ENCODE results near the gene HPS4.

The HPS4 gene

DNA sequence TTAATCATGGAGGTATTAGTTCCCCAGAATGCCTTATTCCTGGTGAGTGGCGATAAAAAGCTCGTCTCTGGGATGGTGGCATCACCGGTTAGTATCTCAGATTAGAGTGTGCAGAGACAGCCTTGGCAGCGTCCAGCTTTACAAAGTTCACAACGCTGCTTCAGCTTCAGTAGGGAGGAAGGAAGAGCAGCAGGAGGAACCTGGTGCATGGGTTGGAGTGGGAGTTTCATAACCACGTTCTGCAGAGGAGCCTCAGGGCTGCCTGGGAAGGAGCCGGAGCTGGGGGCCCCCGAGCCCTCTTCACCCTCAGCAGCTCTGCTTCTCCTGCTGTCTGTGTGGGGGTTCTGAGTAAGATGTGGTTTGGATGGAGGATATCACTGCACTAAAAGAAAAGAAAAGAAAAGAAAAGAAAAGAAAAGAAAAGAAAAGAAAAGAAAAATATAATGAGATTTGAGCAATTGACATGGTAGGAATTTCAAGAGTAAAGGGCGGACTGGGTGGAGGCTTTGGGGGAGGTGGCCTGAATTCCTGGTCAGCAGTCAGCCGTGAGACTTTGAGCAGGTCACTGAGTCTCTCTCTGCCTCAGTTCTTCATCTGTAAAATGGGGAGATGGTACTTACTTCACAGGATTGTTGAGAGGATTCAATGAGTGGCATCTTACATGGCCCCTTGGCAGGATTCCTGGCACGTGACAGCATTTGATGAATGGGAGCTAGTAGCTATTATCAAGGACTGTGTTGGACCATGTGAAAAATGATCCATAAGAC is 48.1 kb downstream of the HPS4 start:
- TF ChIP-seq, protein P1, sequence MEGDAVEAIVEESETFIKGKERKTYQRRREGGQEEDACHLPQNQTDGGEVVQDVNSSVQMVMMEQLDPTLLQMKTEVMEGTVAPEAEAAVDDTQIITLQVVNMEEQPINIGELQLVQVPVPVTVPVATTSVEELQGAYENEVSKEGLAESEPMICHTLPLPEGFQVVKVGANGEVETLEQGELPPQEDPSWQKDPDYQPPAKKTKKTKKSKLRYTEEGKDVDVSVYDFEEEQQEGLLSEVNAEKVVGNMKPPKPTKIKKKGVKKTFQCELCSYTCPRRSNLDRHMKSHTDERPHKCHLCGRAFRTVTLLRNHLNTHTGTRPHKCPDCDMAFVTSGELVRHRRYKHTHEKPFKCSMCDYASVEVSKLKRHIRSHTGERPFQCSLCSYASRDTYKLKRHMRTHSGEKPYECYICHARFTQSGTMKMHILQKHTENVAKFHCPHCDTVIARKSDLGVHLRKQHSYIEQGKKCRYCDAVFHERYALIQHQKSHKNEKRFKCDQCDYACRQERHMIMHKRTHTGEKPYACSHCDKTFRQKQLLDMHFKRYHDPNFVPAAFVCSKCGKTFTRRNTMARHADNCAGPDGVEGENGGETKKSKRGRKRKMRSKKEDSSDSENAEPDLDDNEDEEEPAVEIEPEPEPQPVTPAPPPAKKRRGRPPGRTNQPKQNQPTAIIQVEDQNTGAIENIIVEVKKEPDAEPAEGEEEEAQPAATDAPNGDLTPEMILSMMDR (conservative IDR thresholded peaks at IDR 0.05; ENCODE audit: low read depth, low read length): no peak

GRCh38 chr22:26433805-26434204 is 49.8 kb downstream of the HPS4 start:
- H3K4me3 ChIP-seq (ENCODE audit: low read length): no peak overlapping the region
- TF ChIP-seq, protein P1 (conservative IDR thresholded peaks at IDR 0.05; ENCODE audit: low read depth, low read length): no peak
- no peak for DNase-seq (ENCODE audit: low read depth)

More for the DNA sequence above, 48.1 kb downstream of the HPS4 start:
- DNase-seq (ENCODE audit: low read depth): no peak
- no peak overlapping the region for H3K4me3 ChIP-seq (ENCODE audit: low read length)

DNA sequence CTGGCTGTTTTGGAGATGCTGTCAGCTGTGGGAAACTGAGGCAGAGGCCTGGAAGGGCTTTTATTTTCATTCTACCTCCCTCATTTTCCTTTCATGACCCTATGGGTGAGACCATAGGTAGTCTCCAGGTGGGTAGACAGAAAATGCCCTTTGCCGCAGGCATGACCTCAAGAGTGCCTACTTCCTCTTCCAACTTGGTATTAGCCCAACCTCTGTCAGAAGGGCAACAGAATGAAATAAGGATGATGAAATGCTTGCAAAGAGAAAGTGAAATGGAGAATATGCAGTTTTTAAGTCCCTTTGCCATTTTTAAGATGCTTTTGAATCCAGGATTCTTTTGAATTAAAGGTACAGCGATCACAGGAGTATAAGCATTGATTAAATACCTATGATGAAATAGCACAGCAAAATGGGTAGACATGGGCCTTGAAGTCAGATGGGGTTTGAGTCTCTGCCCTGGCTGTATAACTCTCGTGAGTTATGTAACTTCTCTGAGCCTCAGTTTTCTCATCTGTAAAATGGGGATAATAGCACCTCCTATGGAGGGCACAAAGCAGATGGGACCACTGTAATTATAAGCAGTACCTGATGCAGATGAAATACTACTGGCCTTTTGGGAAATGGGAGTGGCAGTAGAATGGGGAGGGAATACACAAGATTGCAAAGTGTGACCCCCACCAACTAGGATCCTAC is 50.8 kb downstream of the HPS4 start:
- DNase-seq (ENCODE audit: low read depth): no peak
- TF ChIP-seq, protein P1 (conservative IDR thresholded peaks at IDR 0.05; ENCODE audit: low read depth, low read length): no peak
- no peak overlapping the region for H3K4me3 ChIP-seq (ENCODE audit: low read length)

DNA sequence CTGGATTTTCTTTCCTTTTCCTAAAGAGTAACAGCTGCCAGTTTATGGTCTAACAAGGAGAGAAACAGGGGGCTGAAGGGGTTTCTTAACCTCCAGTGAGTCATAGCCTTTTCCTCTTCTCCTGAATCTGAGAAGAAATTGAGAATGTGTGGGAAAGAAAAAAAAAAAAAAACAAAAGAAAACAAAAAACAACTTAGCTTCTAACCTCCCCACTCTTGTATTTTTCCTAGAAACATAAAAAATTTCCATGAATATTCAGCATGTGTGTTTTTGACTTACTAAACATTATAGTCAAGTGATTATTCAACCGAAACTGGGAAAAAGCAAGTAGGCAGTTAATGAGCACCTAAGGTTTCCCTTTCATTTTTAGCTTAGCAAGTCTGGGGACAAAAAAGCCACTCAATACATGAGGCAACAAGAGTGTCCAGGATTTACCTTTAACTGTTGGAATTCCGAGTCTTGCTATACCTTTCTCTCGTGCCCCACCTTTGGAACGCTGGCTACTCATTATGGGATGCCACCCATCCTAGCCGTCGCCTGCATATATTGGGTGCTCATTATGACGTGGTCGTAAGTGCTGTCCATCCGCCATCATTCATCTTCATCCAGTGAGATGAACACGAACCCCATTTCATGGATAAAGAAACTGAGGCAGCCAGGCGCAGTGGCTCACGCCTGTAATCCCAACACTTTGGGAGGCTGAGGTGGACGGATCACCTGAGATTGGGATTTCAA is 52.2 kb downstream of the HPS4 start:
- H3K4me3 ChIP-seq (ENCODE audit: low read length): no peak overlapping the region
- DNase-seq (ENCODE audit: low read depth): no peak
- TF ChIP-seq, protein P1 (conservative IDR thresholded peaks at IDR 0.05; ENCODE audit: low read depth, low read length): no peak

- TF ChIP-seq, protein P1 (conservative IDR thresholded peaks at IDR 0.05; ENCODE audit: low read depth, low read length): no peak
- no peak overlapping the region for H3K4me3 ChIP-seq (ENCODE audit: low read length)
- DNase-seq (ENCODE audit: low read depth): no peak
Measured at GRCh38 chr22:26430600-26430999, 53.0 kb downstream of the HPS4 start.

DNA sequence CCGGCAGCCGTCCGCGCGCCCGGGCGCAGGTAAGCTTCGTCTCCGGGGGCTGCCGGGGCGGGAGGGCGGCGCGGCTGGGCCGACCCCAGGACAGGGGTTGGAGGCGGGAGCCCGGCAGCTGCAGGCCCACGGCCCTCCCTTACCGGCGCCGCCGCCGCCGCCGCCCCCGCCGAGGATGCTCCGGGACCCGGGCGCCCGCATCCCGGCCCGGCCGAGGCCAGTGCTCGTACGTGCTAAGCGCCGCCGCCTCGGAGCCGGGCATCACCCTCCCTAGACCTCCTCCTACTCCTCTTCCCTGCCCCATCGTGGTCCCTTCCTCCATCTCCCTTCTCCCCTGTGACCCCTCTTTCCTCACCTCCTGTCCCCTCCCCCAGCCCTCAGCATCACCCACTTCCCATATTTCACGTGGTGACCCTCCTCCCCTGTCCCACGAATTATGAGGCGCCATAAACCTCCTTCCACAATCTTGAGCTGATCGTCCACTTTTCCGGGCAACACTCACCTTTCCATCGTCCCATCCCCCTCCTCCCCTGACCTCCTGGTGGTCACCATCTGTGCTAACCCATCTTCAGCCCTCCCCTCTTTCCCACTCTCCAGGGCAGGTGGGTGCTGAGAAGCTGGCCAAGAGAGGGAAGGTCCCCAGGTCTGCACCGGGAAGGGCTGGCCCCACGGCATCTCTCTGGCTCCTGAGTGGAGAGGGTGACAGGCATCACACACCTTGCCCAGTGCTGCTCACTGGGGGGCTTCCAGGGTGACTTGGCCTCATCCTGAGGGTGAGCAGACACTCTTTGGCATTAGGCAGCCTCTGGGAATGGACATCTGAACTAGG is 53.9 kb downstream of the HPS4 start:
- H3K4me3 ChIP-seq (ENCODE audit: low read length): peak overlapping the region; percentile 47
- TF ChIP-seq, protein P1 (conservative IDR thresholded peaks at IDR 0.05; ENCODE audit: low read depth, low read length): no peak
- DNase-seq (ENCODE audit: low read depth): no peak
